OCI-LY1 (cell line): ENCODE results near the gene GLS.

ENCODE experiments used
- EZH2 ChIP-seq: fragments of 200-600 bp; sonication (generic), shearing (Covaris generic); IDR thresholded peaks from 2 replicates; pipeline ENCODE4 v1.8.0; 2017; ENCODE audit warnings: borderline replicate concordance, mixed run types, mild to moderate bottlenecking, antibody characterized with exemption, low read length, moderate library complexity, mixed read lengths
- TF ChIP-seq, protein P1 (sequence below): fragments of 200-600 bp; sonication (generic), shearing (Covaris generic); IDR thresholded peaks from 2 replicates; pipeline ENCODE4 v1.5.1; 2017; ENCODE audit warnings: mild to moderate bottlenecking, antibody characterized with exemption, low read length, moderate library complexity, mixed read lengths

DNA sequence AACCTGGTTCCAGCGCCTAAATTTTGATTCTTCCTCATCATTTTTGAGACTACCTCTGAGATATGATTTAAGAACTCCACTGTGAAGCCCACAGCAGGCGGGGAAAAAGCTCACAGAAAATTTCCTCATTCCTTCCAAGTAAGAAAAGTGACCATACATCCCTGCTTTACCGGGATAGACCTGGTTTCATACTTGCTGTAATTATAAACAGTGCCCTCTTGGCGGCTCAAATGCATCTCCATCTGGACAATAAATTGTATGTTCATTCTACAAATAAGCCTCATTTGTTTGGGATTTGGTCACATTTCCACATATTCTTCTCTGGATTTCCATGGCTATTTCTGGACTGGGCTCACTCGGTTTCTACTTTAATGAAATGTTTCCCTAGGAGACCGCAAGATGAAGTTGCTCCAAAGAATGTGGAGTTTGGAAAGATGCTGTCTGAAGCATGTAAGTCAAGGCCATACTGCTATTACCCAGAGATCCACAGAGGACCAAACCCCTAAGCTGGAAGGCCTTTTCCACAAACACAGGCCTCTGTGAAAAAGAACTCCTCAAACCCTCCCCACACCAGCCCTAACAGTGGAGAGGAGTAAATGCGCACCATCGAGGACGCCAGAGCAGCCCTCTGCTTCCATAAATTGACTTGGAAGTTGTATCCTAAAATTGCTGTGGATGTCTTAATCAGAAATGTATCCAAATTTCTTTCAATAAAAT, 119.5 kb downstream of the GLS start:
- TF ChIP-seq, protein P1, sequence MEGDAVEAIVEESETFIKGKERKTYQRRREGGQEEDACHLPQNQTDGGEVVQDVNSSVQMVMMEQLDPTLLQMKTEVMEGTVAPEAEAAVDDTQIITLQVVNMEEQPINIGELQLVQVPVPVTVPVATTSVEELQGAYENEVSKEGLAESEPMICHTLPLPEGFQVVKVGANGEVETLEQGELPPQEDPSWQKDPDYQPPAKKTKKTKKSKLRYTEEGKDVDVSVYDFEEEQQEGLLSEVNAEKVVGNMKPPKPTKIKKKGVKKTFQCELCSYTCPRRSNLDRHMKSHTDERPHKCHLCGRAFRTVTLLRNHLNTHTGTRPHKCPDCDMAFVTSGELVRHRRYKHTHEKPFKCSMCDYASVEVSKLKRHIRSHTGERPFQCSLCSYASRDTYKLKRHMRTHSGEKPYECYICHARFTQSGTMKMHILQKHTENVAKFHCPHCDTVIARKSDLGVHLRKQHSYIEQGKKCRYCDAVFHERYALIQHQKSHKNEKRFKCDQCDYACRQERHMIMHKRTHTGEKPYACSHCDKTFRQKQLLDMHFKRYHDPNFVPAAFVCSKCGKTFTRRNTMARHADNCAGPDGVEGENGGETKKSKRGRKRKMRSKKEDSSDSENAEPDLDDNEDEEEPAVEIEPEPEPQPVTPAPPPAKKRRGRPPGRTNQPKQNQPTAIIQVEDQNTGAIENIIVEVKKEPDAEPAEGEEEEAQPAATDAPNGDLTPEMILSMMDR: no peak
- TF ChIP-seq EZH2: no peak
